ENCODE measurements around the gene PACRG. TPM values are rescaled to one million over a fixed set of nuclear protein-coding genes. Genes with fewer than 3 reads are reported as not detected.

PACRG gene
- total RNA-seq, 1 experiment from 2014 or later, result not detected

DNA sequence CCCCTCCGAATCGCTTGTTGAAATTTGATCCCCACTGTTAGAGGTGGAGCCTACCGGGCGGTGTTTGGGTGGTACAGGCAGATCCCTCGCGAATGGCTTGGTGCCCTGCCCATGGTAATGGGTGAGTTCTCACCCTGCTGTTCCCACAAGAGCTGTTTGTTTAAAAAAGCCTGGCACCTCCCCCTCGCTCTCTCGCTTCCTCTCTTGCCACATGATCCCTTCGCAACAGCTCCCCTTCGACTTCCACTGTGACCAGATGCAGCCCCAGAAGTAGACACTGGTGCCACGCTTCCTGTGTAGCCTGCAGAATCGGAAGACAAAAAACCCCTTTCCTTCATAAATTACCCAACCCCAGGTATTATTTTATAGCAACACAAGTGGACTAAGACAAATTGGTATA is 394.6 kb downstream of the PACRG start:
- TF ChIP-seq, protein P1, sequence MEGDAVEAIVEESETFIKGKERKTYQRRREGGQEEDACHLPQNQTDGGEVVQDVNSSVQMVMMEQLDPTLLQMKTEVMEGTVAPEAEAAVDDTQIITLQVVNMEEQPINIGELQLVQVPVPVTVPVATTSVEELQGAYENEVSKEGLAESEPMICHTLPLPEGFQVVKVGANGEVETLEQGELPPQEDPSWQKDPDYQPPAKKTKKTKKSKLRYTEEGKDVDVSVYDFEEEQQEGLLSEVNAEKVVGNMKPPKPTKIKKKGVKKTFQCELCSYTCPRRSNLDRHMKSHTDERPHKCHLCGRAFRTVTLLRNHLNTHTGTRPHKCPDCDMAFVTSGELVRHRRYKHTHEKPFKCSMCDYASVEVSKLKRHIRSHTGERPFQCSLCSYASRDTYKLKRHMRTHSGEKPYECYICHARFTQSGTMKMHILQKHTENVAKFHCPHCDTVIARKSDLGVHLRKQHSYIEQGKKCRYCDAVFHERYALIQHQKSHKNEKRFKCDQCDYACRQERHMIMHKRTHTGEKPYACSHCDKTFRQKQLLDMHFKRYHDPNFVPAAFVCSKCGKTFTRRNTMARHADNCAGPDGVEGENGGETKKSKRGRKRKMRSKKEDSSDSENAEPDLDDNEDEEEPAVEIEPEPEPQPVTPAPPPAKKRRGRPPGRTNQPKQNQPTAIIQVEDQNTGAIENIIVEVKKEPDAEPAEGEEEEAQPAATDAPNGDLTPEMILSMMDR (IDR thresholded peaks at IDR 0.05; ENCODE audit: insufficient read depth in 1 of 2, low read depth in 1 of 2, low read length in 1 of 2, severe bottlenecking in 1 of 2, unreplicated experiment in 1 of 2), result no peak
- H3K9me3 ChIP-seq, result no peaks in the 10 kb centered on the region
- Mint-ChIP-seq H3K27me3 (ENCODE audit: insufficient read depth, unreplicated experiment) (peaks cover 18% of the 10 kb centered on the region), H3K4me3 (ENCODE audit: unreplicated experiment) (no peak overlapping the region), H3K36me3 (ENCODE audit: insufficient read depth, unreplicated experiment) (no peaks in the 10 kb centered on the region), H3K27ac (ENCODE audit: unreplicated experiment) (no peak overlapping the region), H3K4me1 (ENCODE audit: low read depth, unreplicated experiment) (no peaks in the 10 kb centered on the region), H3K9me3 (ENCODE audit: unreplicated experiment) (peaks cover 9% of the 10 kb centered on the region)
- intact Hi-C loops (cut with micrococcal nuclease; ENCODE audit: unreplicated experiment), result no loop called here
- no peaks in the 10 kb centered on the region for H3K36me3 ChIP-seq (ENCODE audit: control insufficient read depth, insufficient read depth, low read length)
- H3K27me3 ChIP-seq (replicated peaks; ENCODE audit: control insufficient read depth, insufficient read depth, low read length), result no peaks in the 10 kb centered on the region
- no peak overlapping the region for H3K4me3 ChIP-seq (ENCODE audit: low read depth, low read length)
- CTCF ChIA-PET, result no interaction called here
- POLR2A ChIA-PET, result no interaction called here
- DNase-seq, result no peak
- H3K4me1 ChIP-seq, result no peaks in the 10 kb centered on the region
- BruUV-seq (replicated peaks), result no TSS peak

DNA sequence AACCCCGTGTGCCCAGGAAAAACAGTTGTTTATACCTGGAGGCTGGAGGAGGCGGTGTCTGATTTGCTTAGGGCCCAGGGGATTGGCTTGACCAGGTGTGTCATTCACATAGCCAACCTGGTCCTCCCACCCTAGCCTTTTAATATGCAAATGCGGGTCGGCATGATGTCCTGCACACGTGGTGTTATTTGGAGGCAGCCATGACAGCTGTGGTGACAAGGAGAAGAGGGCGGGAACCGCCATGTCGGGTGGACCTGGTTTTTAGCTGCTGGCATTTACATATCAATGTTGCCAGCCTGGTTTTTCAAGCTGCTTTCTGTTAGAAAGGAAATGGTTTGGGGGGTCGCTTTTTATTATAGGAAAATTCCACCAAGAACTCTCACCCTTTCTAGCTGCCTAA is 395.3 kb downstream of the PACRG start:
- Mint-ChIP-seq H3K4me3 (ENCODE audit: unreplicated experiment) (no peak overlapping the region), H3K27ac (ENCODE audit: unreplicated experiment) (no peak overlapping the region), H3K9me3 (ENCODE audit: unreplicated experiment) (peaks cover 9% of the 10 kb centered on the region), H3K36me3 (ENCODE audit: insufficient read depth, unreplicated experiment) (no peaks in the 10 kb centered on the region), H3K27me3 (ENCODE audit: insufficient read depth, unreplicated experiment) (peaks cover 15% of the 10 kb centered on the region), H3K4me1 (ENCODE audit: low read depth, unreplicated experiment) (no peaks in the 10 kb centered on the region)
- H3K27me3 ChIP-seq (replicated peaks; ENCODE audit: control insufficient read depth, insufficient read depth, low read length), result no peaks in the 10 kb centered on the region
- no TSS peak for BruUV-seq (replicated peaks)
- CTCF ChIA-PET, result no interaction called here
- no peaks in the 10 kb centered on the region for H3K9me3 ChIP-seq
- H3K4me1 ChIP-seq, result no peaks in the 10 kb centered on the region
- intact Hi-C loops (cut with micrococcal nuclease; ENCODE audit: unreplicated experiment), result no loop called here
- DNase-seq, result no peak
- POLR2A ChIA-PET, result no interaction called here
- TF ChIP-seq, protein P1 (IDR thresholded peaks at IDR 0.05; ENCODE audit: insufficient read depth in 1 of 2, low read depth in 1 of 2, low read length in 1 of 2, severe bottlenecking in 1 of 2, unreplicated experiment in 1 of 2), result no peak
- H3K36me3 ChIP-seq (ENCODE audit: control insufficient read depth, insufficient read depth, low read length), result no peaks in the 10 kb centered on the region
- H3K4me3 ChIP-seq (ENCODE audit: low read depth, low read length), result no peak overlapping the region

DNA sequence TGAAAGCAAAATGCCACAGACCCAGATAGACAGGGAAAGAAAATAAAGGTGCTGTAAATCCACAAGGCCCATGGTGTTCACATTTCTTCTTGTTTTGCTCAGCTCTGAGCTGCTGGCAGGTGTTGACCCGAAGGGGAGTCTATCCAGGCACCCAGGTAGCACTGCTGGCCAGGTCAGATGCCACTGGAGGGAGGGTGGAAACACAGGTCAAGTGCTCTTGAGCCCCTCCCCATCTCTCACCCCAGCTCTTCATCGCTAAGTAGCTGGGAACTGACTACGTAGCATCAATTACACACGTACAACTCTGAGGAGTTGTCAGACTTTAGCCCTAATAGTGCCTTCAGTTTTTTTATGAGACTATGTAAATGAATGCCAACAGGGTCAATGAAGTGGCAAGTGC is 399.0 kb downstream of the PACRG start:
- H3K36me3 Mint-ChIP-seq (ENCODE audit: insufficient read depth, unreplicated experiment), result no peaks in the 10 kb centered on the region
- no peak overlapping the region for H3K27ac Mint-ChIP-seq (ENCODE audit: unreplicated experiment)
- no peak for DNase-seq
- ChIA-PET POLR2A (no interaction called here), CTCF (no interaction called here)
- peaks cover 9% of the 10 kb centered on the region for H3K9me3 Mint-ChIP-seq (ENCODE audit: unreplicated experiment)
- Histone ChIP-seq H3K27me3 (replicated peaks; ENCODE audit: control insufficient read depth, insufficient read depth, low read length) (no peaks in the 10 kb centered on the region), H3K4me1 (no peaks in the 10 kb centered on the region), H3K9me3 (no peaks in the 10 kb centered on the region), H3K36me3 (ENCODE audit: control insufficient read depth, insufficient read depth, low read length) (no peaks in the 10 kb centered on the region), H3K4me3 (ENCODE audit: low read depth, low read length) (no peak overlapping the region)
- BruUV-seq (replicated peaks), result no TSS peak
- H3K4me1 Mint-ChIP-seq (ENCODE audit: low read depth, unreplicated experiment), result no peaks in the 10 kb centered on the region
- H3K4me3 Mint-ChIP-seq (ENCODE audit: unreplicated experiment), result no peak overlapping the region
- peaks cover 17% of the 10 kb centered on the region for H3K27me3 Mint-ChIP-seq (ENCODE audit: insufficient read depth, unreplicated experiment)
- intact Hi-C loops (cut with micrococcal nuclease; ENCODE audit: unreplicated experiment), result no loop called here
- TF ChIP-seq, protein P1 (IDR thresholded peaks at IDR 0.05; ENCODE audit: insufficient read depth in 1 of 2, low read depth in 1 of 2, low read length in 1 of 2, severe bottlenecking in 1 of 2, unreplicated experiment in 1 of 2), result no peak

All from Caco-2 (cell line).